HG03442 (cell line): ENCODE data around the gene ADK.
"Not testable (repeated sequence)": the region's sequence is repeated elsewhere in the genome, so short reads cannot be mapped to it uniquely, and the experiment has no call there.

Experiments used
- ATAC-seq: cut with Tn5 transposase; IDR thresholded peaks from one replicate; pipeline ENCODE4 v1.9.1; 2021; ENCODE audit warnings: mild to moderate bottlenecking, moderate library complexity; ENCODE audit not compliant: unreplicated experiment

Gene ADK

GRCh38 chr10:74474022-74474713 lies 323.1 kb downstream of the ADK start:
- ATAC-seq, result no peak

GRCh38 chr10:74476162-74476706 lies 325.2 kb downstream of the ADK start:
- ATAC-seq, result not testable (repeated sequence)

- ATAC-seq, result no peak
These were observed 329.8 kb downstream of the ADK start for GRCh38 chr10:74480778-74481177.

GRCh38 chr10:74483356-74483755 lies 332.3 kb downstream of the ADK start:
- no peak for ATAC-seq

GRCh38 chr10:74485283-74485682 lies 334.3 kb downstream of the ADK start:
- ATAC-seq, result no peak

GRCh38 chr10:74486659-74487058 lies 335.6 kb downstream of the ADK start:
- no peak for ATAC-seq

GRCh38 chr10:74488907-74489306 lies 337.9 kb downstream of the ADK start:
- ATAC-seq, result no peak

- ATAC-seq, result no peak
These were observed 339.5 kb downstream of the ADK start for GRCh38 chr10:74490551-74490950.

- ATAC-seq, result no peak
These were observed 340.0 kb downstream of the ADK start for GRCh38 chr10:74491014-74491413.

- not testable (repeated sequence) for ATAC-seq
These were observed 345.3 kb downstream of the ADK start for GRCh38 chr10:74496276-74496675.

- not testable (repeated sequence) for ATAC-seq
These were observed 347.6 kb downstream of the ADK start for GRCh38 chr10:74498664-74499063.

- ATAC-seq, result no peak
These were observed 349.1 kb downstream of the ADK start for GRCh38 chr10:74500026-74500704.

- no peak for ATAC-seq
These were observed 349.8 kb downstream of the ADK start for GRCh38 chr10:74500816-74501215.

GRCh38 chr10:74502963-74503608 lies 352.1 kb downstream of the ADK start:
- ATAC-seq, result no peak

GRCh38 chr10:74507951-74508350 lies 356.9 kb downstream of the ADK start:
- ATAC-seq, result no peak

GRCh38 chr10:74510594-74510993 lies 359.6 kb downstream of the ADK start:
- ATAC-seq, result no peak

- no peak for ATAC-seq
These were observed 360.0 kb downstream of the ADK start for GRCh38 chr10:74511051-74511450.

- no peak for ATAC-seq
These were observed 363.3 kb downstream of the ADK start for GRCh38 chr10:74514322-74514721.

- ATAC-seq, result no peak
These were observed 367.0 kb downstream of the ADK start for GRCh38 chr10:74518061-74518460.

- no peak for ATAC-seq
These were observed 370.5 kb downstream of the ADK start for GRCh38 chr10:74521526-74521925.

- no peak for ATAC-seq
These were observed 372.2 kb downstream of the ADK start for GRCh38 chr10:74523199-74523598.

- no peak for ATAC-seq
These were observed 374.9 kb downstream of the ADK start for GRCh38 chr10:74525885-74526284.
